NB4 (cell line): ENCODE results near the gene OGFRL1.

Experiments used
- MYC ChIP-seq: IDR thresholded peaks from 2 replicates; pipeline ENCODE4 v1.6.1; 2011; ENCODE audit warnings: low read depth, low read length
- TF ChIP-seq, protein P1 (sequence below): IDR thresholded peaks from one replicate; pipeline ENCODE4 v1.5.1; 2012; ENCODE audit warnings: low read depth, low read length

DNA sequence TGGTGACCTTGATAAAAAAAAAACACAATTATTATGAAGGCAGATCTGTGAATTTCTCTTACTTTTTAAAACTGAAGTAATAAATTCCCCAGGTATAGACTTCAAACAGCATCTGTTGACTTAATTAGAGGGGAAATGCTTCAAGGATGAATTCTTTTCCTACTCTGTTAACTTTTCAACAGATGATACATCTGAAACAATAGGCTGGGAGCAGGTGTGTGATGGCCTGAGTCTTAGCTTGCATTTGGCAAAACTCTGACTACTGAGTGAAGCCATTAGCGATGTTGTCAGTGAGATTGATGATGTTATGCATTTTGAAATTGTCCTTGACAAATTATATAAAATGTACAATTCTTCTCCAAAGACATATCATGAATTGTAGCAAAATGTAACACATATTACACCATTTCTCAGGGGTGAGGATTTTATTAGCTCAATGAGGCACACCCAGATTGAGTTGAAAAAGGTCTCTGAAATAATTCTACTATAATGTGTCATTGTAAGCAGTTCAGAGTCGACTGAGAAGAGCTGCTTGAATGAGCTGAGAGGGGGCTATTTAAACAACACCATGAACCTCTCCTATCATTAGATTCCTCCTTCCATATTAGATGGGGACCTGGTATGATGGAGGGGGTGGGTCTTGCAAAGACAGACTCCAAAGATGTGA, 39.6 kb upstream of the OGFRL1 start:
- TF ChIP-seq, protein P1, sequence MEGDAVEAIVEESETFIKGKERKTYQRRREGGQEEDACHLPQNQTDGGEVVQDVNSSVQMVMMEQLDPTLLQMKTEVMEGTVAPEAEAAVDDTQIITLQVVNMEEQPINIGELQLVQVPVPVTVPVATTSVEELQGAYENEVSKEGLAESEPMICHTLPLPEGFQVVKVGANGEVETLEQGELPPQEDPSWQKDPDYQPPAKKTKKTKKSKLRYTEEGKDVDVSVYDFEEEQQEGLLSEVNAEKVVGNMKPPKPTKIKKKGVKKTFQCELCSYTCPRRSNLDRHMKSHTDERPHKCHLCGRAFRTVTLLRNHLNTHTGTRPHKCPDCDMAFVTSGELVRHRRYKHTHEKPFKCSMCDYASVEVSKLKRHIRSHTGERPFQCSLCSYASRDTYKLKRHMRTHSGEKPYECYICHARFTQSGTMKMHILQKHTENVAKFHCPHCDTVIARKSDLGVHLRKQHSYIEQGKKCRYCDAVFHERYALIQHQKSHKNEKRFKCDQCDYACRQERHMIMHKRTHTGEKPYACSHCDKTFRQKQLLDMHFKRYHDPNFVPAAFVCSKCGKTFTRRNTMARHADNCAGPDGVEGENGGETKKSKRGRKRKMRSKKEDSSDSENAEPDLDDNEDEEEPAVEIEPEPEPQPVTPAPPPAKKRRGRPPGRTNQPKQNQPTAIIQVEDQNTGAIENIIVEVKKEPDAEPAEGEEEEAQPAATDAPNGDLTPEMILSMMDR, result no peak
- no peak for TF ChIP-seq MYC
